ENCODE results near the gene CDKN2C.
A peak's percentile ranks its signal among the peaks of the same experiment; 100 is the strongest.

- TF ChIP-seq POLR2AphosphoS5 (IDR thresholded peaks at IDR 0.05): peak in 2 of 3 donors; percentile 27 to 32
- TF ChIP-seq EP300 (IDR thresholded peaks at IDR 0.05): no peak
These were observed at the start of gene CDKN2C for GRCh38 chr1:50969611-50970508.

Measured in stomach (tissue), 4 donors.